K562 (cell line): ENCODE data around the gene VDR. TPM values are rescaled to one million over a fixed set of nuclear protein-coding genes. Genes with fewer than 3 reads are reported as not detected.

Experiments used
- ATAC-seq: fragments of 200-7000 bp; cut with Tn5 transposase; 3 replicates; pipeline ENCODE4 v1.9.1; 2020; ENCODE audit warnings: moderate library complexity
- BruUV-seq: library from RNA; stranded (reverse); fragments of 400-500 nt; replicated peaks from 2 replicates; lab custom pipeline; 2021; lab: Mats Ljungman, UMichigan
- CTCF ChIA-PET: fragments of 300-600 bp; formaldehyde crosslinking; extraction: SDS; loops from one replicate; lab custom pipeline; 2021; ENCODE audit warnings: low intra/inter-chr PET ratio; lab: Yijun Ruan, JAX
- POLR2A ChIA-PET: fragments of 300-600, 350-650 bp; sonication (Branson Sonifier 250); formaldehyde crosslinking; extraction: SDS; loops from one replicate; lab custom pipeline; 2021; ENCODE audit warnings: antibody characterized with exemption, inconsistent platforms; lab: Yijun Ruan, JAX
- DNase-seq, 4 experiments: peaks; one replicate each; pipeline versions ENCODE4 v3.0.0 to v3.0.0-alpha.2; 2011 to 2018; ENCODE audit warnings: low spot score in 3 of 4, mixed read lengths in 3 of 4; ENCODE audit errors: extremely low read depth in 1 of 4
- FAIRE-seq: peaks from 2 replicates; lab custom pipeline; 2011; peaks lifted over from hg19 to GRCh38; lab: Jason Lieb, UNC
- H2AFZ ChIP-seq: 2 replicates; pipeline ENCODE4 v1.6.0; 2011; ENCODE audit warnings: low read depth, low read length, control low read depth, inconsistent platforms
- H3K27ac ChIP-seq: fragments of 200-600 bp; 3 replicates; pipeline ENCODE4 v1.8.0; 2011; ENCODE audit warnings: low read depth, mild to moderate bottlenecking, control low read depth, inconsistent platforms, low read length, moderate library complexity, mixed read lengths; ENCODE audit errors: extremely low read depth
- H3K27me3 ChIP-seq, 2 experiments: fragments of 300-600 bp in 1 of 2; 2 replicates in 1 of 2; 3 replicates in 1 of 2; pipeline versions ENCODE4 v1.6.0 to v1.8.0; 2011; ENCODE audit warnings: inconsistent platforms in 2 of 2, low read length in 2 of 2, mild to moderate bottlenecking in 1 of 2, mixed read lengths in 1 of 2, moderate library complexity in 1 of 2; ENCODE audit not compliant: control insufficient read depth in 2 of 2, insufficient read depth in 2 of 2
- H3K36me3 ChIP-seq: fragments of 300-600 bp; 3 replicates; pipeline ENCODE4 v1.8.0; 2011; ENCODE audit warnings: mild to moderate bottlenecking, low read length, inconsistent platforms; ENCODE audit not compliant: control insufficient read depth, insufficient read depth
- H3K4me1 ChIP-seq, 2 experiments: fragments of 200-600 bp in 1 of 2; replicated peaks in 1 of 2; 2 replicates in 1 of 2; 3 replicates in 1 of 2; pipeline versions ENCODE4 v1.5.1 to v1.8.0; 2011; ENCODE audit warnings: inconsistent platforms in 2 of 2, low read length in 2 of 2, mild to moderate bottlenecking in 1 of 2, mixed read lengths in 1 of 2, moderate library complexity in 1 of 2; ENCODE audit not compliant: control insufficient read depth in 2 of 2, insufficient read depth in 2 of 2
- H3K4me2 ChIP-seq: 2 replicates; pipeline ENCODE4 v1.6.1; 2011; ENCODE audit warnings: low read length, control low read depth, inconsistent platforms, mixed read lengths; ENCODE audit not compliant: insufficient read depth
- H3K4me3 ChIP-seq: fragments of 200-600 bp; sonication (generic), shearing (Covaris generic); 2 replicates; pipeline ENCODE4 v1.5.1; 2016; ENCODE audit warnings: control low read depth, inconsistent platforms
- H3K79me2 ChIP-seq: fragments of 200-600 bp; 3 replicates; pipeline ENCODE4 v1.8.0; 2011; ENCODE audit warnings: low read length, inconsistent platforms; ENCODE audit not compliant: control insufficient read depth, insufficient read depth
- H3K9ac ChIP-seq, 2 experiments: 2 replicates each; pipeline versions ENCODE4 v1.6.0 to v1.6.1; 2011; ENCODE audit warnings: low read depth in 2 of 2, low read length in 2 of 2, control low read depth in 1 of 2, inconsistent platforms in 1 of 2, mild to moderate bottlenecking in 1 of 2, mixed read lengths in 1 of 2; ENCODE audit not compliant: insufficient read depth in 1 of 2
- H3K9me1 ChIP-seq: one replicate; pipeline ENCODE4 v1.6.0; 2011; ENCODE audit warnings: inconsistent platforms, mild to moderate bottlenecking, low read length, moderate library complexity; ENCODE audit not compliant: control insufficient read depth, insufficient read depth
- H3K9me3 ChIP-seq: replicated peaks from 2 replicates; pipeline ENCODE4 v1.5.1; 2011; ENCODE audit warnings: low read depth, low read length, inconsistent platforms; ENCODE audit not compliant: control insufficient read depth, insufficient read depth
- H4K20me1 ChIP-seq: replicated peaks from 2 replicates; pipeline ENCODE4 v1.6.1; 2011; ENCODE audit warnings: low read length, inconsistent platforms, mixed read lengths; ENCODE audit not compliant: control insufficient read depth, insufficient read depth
- POLR2B ChIP-seq: fragments of 450-650 bp; IDR thresholded peaks from 2 replicates; pipeline ENCODE4 v1.6.1; 2018; ENCODE audit warnings: low read depth; ENCODE audit not compliant: partially characterized antibody
- RBFOX2 ChIP-seq: fragments of 200-400 bp; formaldehyde crosslinking; IDR thresholded peaks from 2 replicates; pipeline ENCODE4 v1.6.1; 2017; ENCODE audit warnings: low read depth, mild to moderate bottlenecking, low read length, moderate library complexity
- RFX1 ChIP-seq: fragments of 450-650 bp; IDR thresholded peaks from 2 replicates; pipeline ENCODE4 v1.6.1; 2016; ENCODE audit warnings: mild to moderate bottlenecking, moderate library complexity
- RNF2 ChIP-seq: sonication (generic); IDR thresholded peaks from 2 replicates; pipeline ENCODE4 v1.6.1; 2016
- WGBS: fragments of 100-300 bp; shearing (Covaris generic); methylation state at CpG from one replicate; pipeline ENCODE4 v1.1.6; 2016; ENCODE audit warnings: low coverage, mixed read lengths; ENCODE audit not compliant: insufficient coverage; ENCODE audit errors: missing lambda C conversion rate; 5-methylcytosine and 5-hydroxymethylcytosine counted together
- in situ Hi-C: fragments of 300-500 bp; cut with MboI; formaldehyde crosslinking; loops from 4 replicates; pipeline ENCODE4 v1.15.0; 2018; ENCODE audit warnings: inconsistent platforms, mixed read lengths
- intact Hi-C: fragments of 100-400 bp; cut with micrococcal nuclease; formaldehyde crosslinking; loops from 2 replicates; pipeline ENCODE4 v1.14.2; 2022
- polyA plus RNA-seq, 8 experiments: library from polyadenylated mRNA; depleted of rRNA in 4 of 8; stranded (reverse) in 5 of 8; unstranded in 3 of 8; fragments of >200 nt; fragmentation: Nextera tagmentation in 2 of 8; fragmentation: Illumina TruSeq in 1 of 8; extraction: Ambion mirVana in 2 of 8; extraction: Trizol in 1 of 8; gene quantifications; 2 replicates each; pipeline versions ENCODE4 v1.2.1 to v1.2.3, GENCODE V29; 2011 to 2014; ENCODE audit warnings: inconsistent platforms in 1 of 8, missing spikeins in 1 of 8
- total RNA-seq, 7 experiments: library from RNA; depleted of rRNA in 6 of 7; stranded (reverse); fragments of >200 nt in 6 of 7; fragmentation: Illumina TruSeq in 2 of 7; extraction: Trizol in 2 of 7; gene quantifications; 2 replicates each; pipeline versions ENCODE4 v1.2.1 to v1.2.3, GENCODE V29; 2011 to 2021; ENCODE audit warnings: low replicate concordance in 1 of 7

The VDR gene
- total and polyA plus RNA-seq, 9 of the 15 experiments (the other 6 are each of a cell fraction or from before 2014, with no cell fraction given): 0.61 to 4.8 (median 2.0) TPM

GRCh38 chr12:47817272-47818006 is 87.4 kb downstream of the VDR start (continued):
- no peak for TF ChIP-seq RFX1

- no peaks in the 10 kb centered on the region for H3K9me1 ChIP-seq
- ChIA-PET POLR2A (interaction anchor here (0.5 to 2.0 kb wide), 7 partner anchors 8 to 153 kb away, joined by 3 to 18 read pairs (median 5); no protein-coding TSS in a partner anchor), CTCF (no interaction called here)
- H3K9ac ChIP-seq: peak overlapping the region; percentile 48 to 91; a peak in 3 of 4 replicates
- intact Hi-C loops: loop anchor here (1.0 kb wide), 1 partner anchor 33 kb away; no protein-coding TSS in a partner anchor
- peak overlapping the region; percentile 83 for H3K4me2 ChIP-seq
- ATAC-seq (no peak), FAIRE-seq (no peak), DNase-seq (no peak)
- no peak overlapping the region for H2AFZ ChIP-seq
- 34% methylated on average over 8 of the region's 12 CpGs for WGBS
- H3K4me3 ChIP-seq: peak overlapping the region; percentile 68
- peak; percentile 33; the same call in 1 of the 2 replicates for TF ChIP-seq RBFOX2
- TF ChIP-seq RNF2: no peak
- TF ChIP-seq POLR2B: no peak
- no peaks in the 10 kb centered on the region for H4K20me1 ChIP-seq
- no TSS peak for BruUV-seq
- H3K36me3 ChIP-seq: peaks cover 47% of the 10 kb centered on the region
- peaks cover 89% of the 10 kb centered on the region for H3K79me2 ChIP-seq
- H3K27ac ChIP-seq: peak overlapping the region; percentile 63
- no peaks in the 10 kb centered on the region for H3K9me3 ChIP-seq
- in situ Hi-C loops: no loop called here
- H3K4me1 ChIP-seq: peaks cover 63 to 79% of the 10 kb centered on the region in 2 experiments
- H3K27me3 ChIP-seq: no peaks in the 10 kb centered on the region
Observed at GRCh38 chr12:47816403-47817271, 88.2 kb downstream of the VDR start.
